PC-3 (cell line): ENCODE measurements around the gene CACNA1C. TPM values are rescaled to one million over a fixed set of nuclear protein-coding genes. Genes with fewer than 3 reads are reported as not detected.

Experiments used
- ATAC-seq: fragments of 200-7000 bp; cut with Tn5 transposase; 2 replicates; pipeline ENCODE4 v1.9.1; 2020; ENCODE audit warnings: mild to moderate bottlenecking, moderate library complexity
- BruUV-seq: library from RNA; stranded (reverse); fragments of 400-500 nt; replicated peaks from 2 replicates; lab custom pipeline; 2021; lab: Mats Ljungman, UMichigan
- CTCF ChIA-PET: fragments of 300-600 bp; sonication (Branson Sonifier 250); formaldehyde crosslinking; loops from one replicate; lab custom pipeline; 2022; ENCODE audit warnings: antibody characterized with exemption; lab: Charles Lee
- POLR2A ChIA-PET: fragments of 300-600 bp; sonication (Branson Sonifier 250); formaldehyde crosslinking; loops from one replicate; lab custom pipeline; 2022; ENCODE audit warnings: antibody characterized with exemption; ENCODE audit not compliant: unreplicated experiment; lab: Charles Lee
- DNase-seq: peaks from one replicate; pipeline ENCODE4 v3.0.0-alpha.2; 2015
- H2AFZ ChIP-seq: fragments of 300-600 bp; sonication (generic); 2 replicates; pipeline ENCODE4 v1.6.0; 2016; ENCODE audit warnings: antibody characterized with exemption, low read length
- H3F3A ChIP-seq: fragments of 300-600 bp; sonication (generic); one replicate; pipeline ENCODE4 v1.6.0; 2017; ENCODE audit warnings: antibody characterized with exemption, low read length, control low read depth, mild to moderate bottlenecking; ENCODE audit not compliant: unreplicated experiment
- H3K27ac ChIP-seq: fragments of 300-600 bp; sonication (generic); 2 replicates; pipeline ENCODE4 v1.5.1; 2016; ENCODE audit warnings: mild to moderate bottlenecking, low read length
- H3K27me3 ChIP-seq: fragments of 300-600 bp; sonication (generic); 2 replicates; pipeline ENCODE4 v1.6.1; 2016; ENCODE audit warnings: low read length, mixed read lengths
- H3K36me3 ChIP-seq: fragments of 300-600 bp; sonication (generic); 2 replicates; pipeline ENCODE4 v1.6.1; 2016; ENCODE audit warnings: low read depth, mixed run types, low read length, mixed read lengths
- H3K4me1 ChIP-seq: fragments of 300-600 bp; sonication (generic); 2 replicates; pipeline ENCODE4 v1.5.1; 2016; ENCODE audit warnings: low read length; ENCODE audit not compliant: insufficient read depth
- H3K4me2 ChIP-seq: fragments of 300-600 bp; sonication (generic); 2 replicates; pipeline ENCODE4 v1.6.0; 2016; ENCODE audit warnings: low read length
- H3K4me3 ChIP-seq: fragments of 300-600 bp; sonication (generic); 2 replicates; pipeline ENCODE4 v1.5.1; 2016; ENCODE audit warnings: mild to moderate bottlenecking, low read length, mixed read lengths
- H3K79me2 ChIP-seq: fragments of 300-600 bp; sonication (generic); 2 replicates; pipeline ENCODE4 v1.6.1; 2017; ENCODE audit warnings: low read length, mixed read lengths
- H3K9ac ChIP-seq: fragments of 300-600 bp; sonication (generic); 2 replicates; pipeline ENCODE4 v1.6.0; 2016; ENCODE audit warnings: mild to moderate bottlenecking, low read length
- H3K9me2 ChIP-seq: fragments of 300-600 bp; sonication (generic); replicated peaks from 2 replicates; pipeline ENCODE4 v1.6.1; 2016; ENCODE audit warnings: mixed run types, low read length, mixed read lengths
- H3K9me3 ChIP-seq: fragments of 300-600 bp; sonication (generic); 2 replicates; pipeline ENCODE4 v1.6.1; 2016; ENCODE audit warnings: low read length, mixed read lengths
- H4K20me1 ChIP-seq: fragments of 300-600 bp; sonication (generic); 2 replicates; pipeline ENCODE4 v1.6.1; 2016; ENCODE audit warnings: low read length, mixed read lengths
- EZH2 ChIP-seq: fragments of 300-600 bp; sonication (generic); IDR thresholded peaks from one replicate; pipeline ENCODE4 v1.6.1; 2017; ENCODE audit warnings: antibody characterized with exemption, mild to moderate bottlenecking, low read length; ENCODE audit not compliant: unreplicated experiment
- EZH2phosphoT487 ChIP-seq: fragments of 300-600 bp; sonication (generic); IDR thresholded peaks from 2 replicates; pipeline ENCODE4 v1.6.1; 2018; ENCODE audit warnings: mild to moderate bottlenecking, antibody characterized with exemption, low read length, borderline replicate concordance
- intact Hi-C: fragments of 100-400 bp; cut with micrococcal nuclease; formaldehyde crosslinking; loops from 2 replicates; pipeline ENCODE4 v1.9.0; 2023
- total RNA-seq: library from RNA; depleted of rRNA; stranded (reverse); fragments of >200 nt; gene quantifications from 2 replicates; pipeline ENCODE4 v1.2.3, GENCODE V29; 2014
- TF ChIP-seq, protein P1 (sequence below): fragments of 300-600 bp; sonication (generic); conservative IDR thresholded peaks from 2 replicates; pipeline ENCODE4 v1.5.1; 2017; ENCODE audit warnings: antibody characterized with exemption, low read depth, mild to moderate bottlenecking, low read length

CACNA1C gene
- total RNA-seq, 1 experiment from 2014 or later = not detected

DNA sequence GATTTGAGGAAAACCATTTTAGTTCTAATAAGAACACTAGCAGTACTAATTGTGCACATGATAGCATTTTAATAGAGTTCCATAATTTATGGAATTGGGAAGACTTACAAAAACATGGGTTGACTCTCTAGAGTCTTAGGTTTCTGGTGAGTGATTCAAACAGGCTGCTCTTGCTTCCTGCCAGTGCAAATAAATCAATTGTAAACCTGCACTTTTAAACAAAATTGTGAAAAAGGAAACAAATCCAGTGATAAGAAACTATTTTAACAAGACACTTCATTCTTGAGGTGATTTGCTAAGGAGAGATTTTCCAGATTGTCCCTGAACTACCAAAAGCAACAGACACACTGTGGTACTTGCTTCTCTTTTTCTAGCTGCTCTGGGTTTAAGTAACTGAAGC, 112.2 kb downstream of the CACNA1C start:
- peaks cover 9% of the 10 kb centered on the region; the same call in 1 of the 2 replicates for H3K27me3 ChIP-seq
- H3K4me3 ChIP-seq = no peak overlapping the region
- no peaks in the 10 kb centered on the region for H4K20me1 ChIP-seq
- ChIA-PET CTCF (no interaction called here), POLR2A (no interaction called here)
- H3K27ac ChIP-seq = no peak overlapping the region
- ATAC-seq (no peak), DNase-seq (no peak)
- no peaks in the 10 kb centered on the region for H3K36me3 ChIP-seq
- no peak overlapping the region for H2AFZ ChIP-seq
- no peak overlapping the region for H3K9ac ChIP-seq
- H3K4me2 ChIP-seq = no peak overlapping the region
- H3K9me3 ChIP-seq = no peaks in the 10 kb centered on the region
- BruUV-seq = no TSS peak
- no peaks in the 10 kb centered on the region for H3K9me2 ChIP-seq
- peaks cover 4% of the 10 kb centered on the region; the same call in 1 of the 2 replicates for H3K4me1 ChIP-seq
- H3K79me2 ChIP-seq = no peaks in the 10 kb centered on the region
- intact Hi-C loops = no loop called here
- TF ChIP-seq EZH2 = no peak
- TF ChIP-seq EZH2phosphoT487 = no peak
- TF ChIP-seq, protein P1, sequence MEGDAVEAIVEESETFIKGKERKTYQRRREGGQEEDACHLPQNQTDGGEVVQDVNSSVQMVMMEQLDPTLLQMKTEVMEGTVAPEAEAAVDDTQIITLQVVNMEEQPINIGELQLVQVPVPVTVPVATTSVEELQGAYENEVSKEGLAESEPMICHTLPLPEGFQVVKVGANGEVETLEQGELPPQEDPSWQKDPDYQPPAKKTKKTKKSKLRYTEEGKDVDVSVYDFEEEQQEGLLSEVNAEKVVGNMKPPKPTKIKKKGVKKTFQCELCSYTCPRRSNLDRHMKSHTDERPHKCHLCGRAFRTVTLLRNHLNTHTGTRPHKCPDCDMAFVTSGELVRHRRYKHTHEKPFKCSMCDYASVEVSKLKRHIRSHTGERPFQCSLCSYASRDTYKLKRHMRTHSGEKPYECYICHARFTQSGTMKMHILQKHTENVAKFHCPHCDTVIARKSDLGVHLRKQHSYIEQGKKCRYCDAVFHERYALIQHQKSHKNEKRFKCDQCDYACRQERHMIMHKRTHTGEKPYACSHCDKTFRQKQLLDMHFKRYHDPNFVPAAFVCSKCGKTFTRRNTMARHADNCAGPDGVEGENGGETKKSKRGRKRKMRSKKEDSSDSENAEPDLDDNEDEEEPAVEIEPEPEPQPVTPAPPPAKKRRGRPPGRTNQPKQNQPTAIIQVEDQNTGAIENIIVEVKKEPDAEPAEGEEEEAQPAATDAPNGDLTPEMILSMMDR = no peak
- no peaks in the 10 kb centered on the region for H3F3A ChIP-seq

DNA sequence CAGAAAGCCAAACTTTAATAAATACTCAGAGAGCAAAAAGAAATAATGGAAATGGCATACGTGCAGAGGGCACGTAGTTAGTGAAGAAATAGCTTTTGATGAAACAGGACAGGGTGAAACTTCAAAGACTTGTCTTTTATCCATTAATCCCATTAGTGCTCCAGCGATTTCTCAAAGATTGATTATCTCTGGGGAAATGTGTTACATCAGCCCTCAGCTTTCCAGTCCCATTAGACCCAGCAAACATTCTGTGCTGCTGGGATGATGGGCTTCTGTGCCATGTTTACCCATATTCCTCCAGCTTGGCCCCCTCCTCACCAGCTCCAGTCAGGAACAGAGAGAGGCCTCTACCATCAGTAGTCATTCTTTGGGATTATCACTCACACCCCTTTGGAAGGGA, 113.1 kb downstream of the CACNA1C start:
- H3K9me3 ChIP-seq = no peaks in the 10 kb centered on the region
- ChIA-PET CTCF (no interaction called here), POLR2A (no interaction called here)
- DNase-seq (no peak), ATAC-seq (no peak)
- peaks cover 13% of the 10 kb centered on the region; the same call in 1 of the 2 replicates for H3K27me3 ChIP-seq
- no peaks in the 10 kb centered on the region for H3K36me3 ChIP-seq
- no peak overlapping the region for H2AFZ ChIP-seq
- H3K27ac ChIP-seq = no peak overlapping the region
- no peaks in the 10 kb centered on the region for H4K20me1 ChIP-seq
- BruUV-seq = no TSS peak
- no peak overlapping the region for H3K9ac ChIP-seq
- no peak overlapping the region for H3K4me2 ChIP-seq
- no peaks in the 10 kb centered on the region for H3K9me2 ChIP-seq
- TF ChIP-seq EZH2phosphoT487 (no peak), EZH2 (no peak)
- TF ChIP-seq, protein P1 = no peak
- no peaks in the 10 kb centered on the region for H3K79me2 ChIP-seq
- peaks cover 4% of the 10 kb centered on the region; the same call in 1 of the 2 replicates for H3K4me1 ChIP-seq
- intact Hi-C loops = no loop called here
- no peak overlapping the region for H3K4me3 ChIP-seq
- no peaks in the 10 kb centered on the region for H3F3A ChIP-seq

DNA sequence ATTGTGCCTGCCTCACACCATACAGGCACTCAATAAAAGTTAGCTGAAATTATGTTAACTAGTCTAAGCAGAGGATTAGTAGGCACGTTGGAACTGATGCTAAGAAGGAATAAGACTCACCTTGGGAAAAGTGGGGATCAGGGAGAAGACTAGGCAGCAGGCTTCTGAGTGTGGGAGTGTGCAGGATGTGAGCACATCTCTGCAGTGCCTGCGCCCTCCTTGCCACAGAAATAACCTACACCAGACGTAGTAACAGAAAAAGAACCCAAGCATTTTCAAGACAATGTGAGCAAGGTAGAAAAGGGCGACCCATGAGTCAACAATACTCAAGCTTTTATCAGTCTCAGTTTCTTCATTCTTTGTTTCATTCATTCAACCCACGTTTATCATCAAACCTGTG, 113.9 kb downstream of the CACNA1C start:
- H3K27ac ChIP-seq = no peak overlapping the region
- no peak for TF ChIP-seq EZH2
- TF ChIP-seq EZH2phosphoT487 = no peak
- TF ChIP-seq, protein P1 = no peak
- intact Hi-C loops = no loop called here
- ChIA-PET CTCF (no interaction called here), POLR2A (no interaction called here)
- peaks cover 4% of the 10 kb centered on the region; the same call in 1 of the 2 replicates for H3K4me1 ChIP-seq
- H3K4me3 ChIP-seq = no peak overlapping the region
- no peaks in the 10 kb centered on the region for H3F3A ChIP-seq
- no peak for ATAC-seq
- H3K27me3 ChIP-seq = peaks cover 18% of the 10 kb centered on the region; the same call in 1 of the 2 replicates
- no peaks in the 10 kb centered on the region for H3K9me2 ChIP-seq
- no peaks in the 10 kb centered on the region for H3K9me3 ChIP-seq
- no peaks in the 10 kb centered on the region for H4K20me1 ChIP-seq
- H3K9ac ChIP-seq = no peak overlapping the region
- no peak for DNase-seq
- BruUV-seq = no TSS peak
- no peak overlapping the region for H2AFZ ChIP-seq
- H3K4me2 ChIP-seq = no peak overlapping the region
- no peaks in the 10 kb centered on the region for H3K36me3 ChIP-seq
- H3K79me2 ChIP-seq = no peaks in the 10 kb centered on the region
